HG03558 (cell line): Measurements from ENCODE around the gene SPINT2.
"Not testable (repeated sequence)": the region's sequence is repeated elsewhere in the genome, so short reads cannot be mapped to it uniquely, and the experiment has no call there.

Source experiments
- ATAC-seq: cut with Tn5 transposase; IDR thresholded peaks from one replicate; pipeline ENCODE4 v1.9.1; 2021; ENCODE audit warnings: moderate number of reproducible peaks; ENCODE audit not compliant: unreplicated experiment; ENCODE audit errors: extremely low read depth

Gene SPINT2

DNA sequence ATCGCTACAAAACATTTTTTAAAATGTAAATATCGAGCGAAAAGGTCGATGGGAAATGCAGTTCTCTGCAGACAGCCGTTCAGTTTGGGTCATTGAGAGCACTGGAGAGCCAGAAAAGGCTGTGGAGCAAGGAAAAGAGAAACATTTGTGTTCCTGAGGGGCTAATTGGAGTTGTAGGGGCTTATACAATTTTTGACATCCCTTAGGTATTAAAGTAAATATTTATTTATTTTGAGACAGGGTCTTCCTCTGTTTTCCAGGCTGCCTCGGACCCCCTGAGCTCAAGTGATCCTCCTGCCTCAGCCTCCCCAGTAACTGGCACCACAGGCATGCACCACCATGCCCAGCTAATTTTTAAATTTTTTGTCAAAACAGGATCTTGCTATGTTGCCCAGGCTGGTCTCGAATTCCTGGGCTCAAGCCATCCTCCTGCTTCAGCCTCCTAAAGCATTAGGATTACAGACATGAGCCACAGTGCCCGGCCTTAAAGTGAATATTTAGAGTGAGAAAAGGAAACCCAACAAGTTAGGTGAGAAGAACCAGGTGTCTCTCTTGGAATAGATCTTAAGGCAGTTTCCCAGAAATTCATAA, 52.2 kb downstream of the SPINT2 start:
- no peak for ATAC-seq

DNA sequence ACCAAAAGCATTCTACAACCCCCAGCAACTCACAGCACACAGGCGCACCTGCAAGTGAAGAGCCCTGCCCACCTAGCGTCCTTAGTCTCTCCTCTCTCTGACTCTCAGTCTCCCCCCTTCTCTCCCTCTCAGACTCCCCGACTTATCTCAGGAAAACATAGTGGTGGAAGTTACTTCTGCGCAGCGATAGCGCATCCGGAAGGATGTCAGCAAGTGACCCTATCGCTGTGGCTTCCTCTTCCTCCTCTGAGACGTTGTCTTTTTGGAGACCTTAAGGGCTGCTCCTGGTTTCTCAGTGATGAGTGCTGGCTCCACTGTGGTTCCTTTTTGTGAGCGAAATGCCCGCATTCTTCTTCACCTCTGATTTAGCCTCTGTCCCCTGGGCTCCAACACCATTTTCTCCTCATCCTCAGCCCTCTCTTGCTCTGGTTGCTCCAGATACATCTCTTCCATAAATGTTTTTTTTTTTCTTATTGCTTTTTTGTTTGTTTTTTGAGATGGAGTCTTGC, 52.8 kb downstream of the SPINT2 start:
- no peak for ATAC-seq

GRCh38 chr19:38318660-38319059, 54.3 kb downstream of the SPINT2 start:
- ATAC-seq, result no peak

DNA sequence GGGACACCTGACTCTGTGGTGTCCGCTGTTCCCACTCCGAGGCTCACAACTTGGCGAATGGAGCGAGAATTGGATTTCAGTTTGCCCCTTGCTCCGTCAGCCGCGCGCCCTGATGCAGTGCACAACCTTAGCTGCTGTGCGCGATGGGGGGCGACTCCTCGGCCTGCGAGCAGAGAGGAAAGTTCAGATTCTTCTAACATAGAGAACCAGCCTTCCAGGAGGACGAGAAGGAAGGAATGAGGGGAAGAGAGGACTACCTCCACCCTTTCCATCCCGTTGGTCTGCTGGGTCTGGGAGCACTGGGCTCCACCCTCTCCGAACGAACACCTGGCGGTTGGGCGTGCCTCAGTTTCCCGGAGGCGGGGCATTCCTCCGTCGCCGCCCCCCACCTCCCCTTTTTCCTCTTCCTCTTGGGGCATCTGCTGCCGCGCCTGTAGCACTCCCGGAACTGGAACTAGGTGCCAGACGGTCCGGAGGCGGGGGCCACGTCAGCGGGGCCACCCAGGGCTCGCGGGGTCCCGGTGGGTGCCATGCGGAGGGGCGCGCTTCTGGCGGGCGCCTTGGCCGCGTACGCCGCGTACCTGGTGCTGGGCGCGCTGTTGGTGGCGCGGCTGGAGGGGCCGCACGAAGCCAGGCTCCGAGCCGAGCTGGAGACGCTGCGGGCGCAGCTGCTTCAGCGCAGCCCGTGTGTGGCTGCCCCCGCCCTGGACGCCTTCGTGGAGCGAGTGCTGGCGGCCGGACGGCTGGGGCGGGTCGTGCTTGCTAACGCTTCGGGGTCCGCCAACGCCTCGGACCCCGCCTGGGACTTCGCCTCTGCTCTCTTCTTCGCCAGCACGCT, 55.3 kb downstream of the SPINT2 start, which contains the start of gene KCNK6:
Gene KCNK6, plus strand, starts transcription at position 425 of the 838 bp plus-strand sequence. Its CDS starts 106 bp downstream, at position 531.
- no peak for ATAC-seq

GRCh38 chr19:38320969-38321339, 56.6 kb downstream of the SPINT2 start:
- ATAC-seq, result no peak

DNA sequence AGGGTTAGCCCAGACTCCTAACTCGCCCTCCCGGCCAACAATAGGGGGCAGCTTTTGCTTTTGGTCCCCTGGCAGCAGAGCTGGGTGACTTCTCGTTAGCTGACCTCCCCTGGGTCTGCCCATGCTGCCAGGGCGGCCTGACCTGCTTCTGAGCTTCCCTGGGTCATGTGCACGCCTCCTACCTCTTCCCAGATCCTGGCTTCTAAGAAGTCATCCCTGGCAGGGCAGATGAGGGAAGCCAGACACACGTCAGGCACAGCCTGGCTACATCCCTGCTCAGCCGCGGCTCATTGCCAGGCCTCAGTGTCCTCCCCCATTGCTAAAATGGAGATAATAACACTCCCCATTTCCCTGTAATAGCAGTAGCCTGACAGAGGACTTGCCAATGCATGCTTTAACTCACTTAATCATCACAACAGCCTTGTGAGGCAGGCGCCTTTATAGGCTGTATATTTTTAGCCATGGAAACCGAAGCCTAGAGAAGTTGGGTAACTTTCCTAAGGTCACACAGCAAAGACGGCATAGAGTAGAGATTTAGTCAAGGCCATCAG, 57.3 kb downstream of the SPINT2 start:
- ATAC-seq, result no peak

- no peak for ATAC-seq
Observed at GRCh38 chr19:38323291-38323690, 58.9 kb downstream of the SPINT2 start.

- no peak for ATAC-seq
Observed at GRCh38 chr19:38324431-38324830, 60.1 kb downstream of the SPINT2 start.

DNA sequence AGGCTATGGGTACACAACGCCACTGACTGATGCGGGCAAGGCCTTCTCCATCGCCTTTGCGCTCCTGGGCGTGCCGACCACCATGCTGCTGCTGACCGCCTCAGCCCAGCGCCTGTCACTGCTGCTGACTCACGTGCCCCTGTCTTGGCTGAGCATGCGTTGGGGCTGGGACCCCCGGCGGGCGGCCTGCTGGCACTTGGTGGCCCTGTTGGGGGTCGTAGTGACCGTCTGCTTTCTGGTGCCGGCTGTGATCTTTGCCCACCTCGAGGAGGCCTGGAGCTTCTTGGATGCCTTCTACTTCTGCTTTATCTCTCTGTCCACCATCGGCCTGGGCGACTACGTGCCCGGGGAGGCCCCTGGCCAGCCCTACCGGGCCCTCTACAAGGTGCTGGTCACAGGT, 62.2 kb downstream of the SPINT2 start:
- ATAC-seq, result no peak

DNA sequence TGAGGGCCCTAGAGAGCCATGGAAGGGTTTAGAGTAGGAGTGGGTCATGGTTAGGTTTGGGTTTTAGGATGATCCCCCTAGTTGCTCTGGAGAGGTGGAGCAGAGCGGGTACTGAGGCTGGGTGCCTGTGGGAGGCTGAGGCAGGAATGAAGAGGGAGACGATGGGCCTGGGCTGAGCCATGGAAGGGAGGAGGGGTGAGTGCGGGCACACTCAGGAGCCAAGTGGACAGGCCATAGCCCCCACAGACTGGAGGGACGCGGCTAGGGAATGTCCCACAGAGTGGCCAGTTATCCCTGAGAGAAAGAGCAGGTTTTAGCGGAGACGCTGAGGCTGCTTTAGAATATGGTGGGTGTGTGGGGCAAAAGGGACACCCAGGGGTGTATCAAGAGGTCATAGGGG, 65.3 kb downstream of the SPINT2 start:
- ATAC-seq, result no peak

- ATAC-seq, result no peak
Observed at GRCh38 chr19:38331728-38332127, 67.4 kb downstream of the SPINT2 start.

DNA sequence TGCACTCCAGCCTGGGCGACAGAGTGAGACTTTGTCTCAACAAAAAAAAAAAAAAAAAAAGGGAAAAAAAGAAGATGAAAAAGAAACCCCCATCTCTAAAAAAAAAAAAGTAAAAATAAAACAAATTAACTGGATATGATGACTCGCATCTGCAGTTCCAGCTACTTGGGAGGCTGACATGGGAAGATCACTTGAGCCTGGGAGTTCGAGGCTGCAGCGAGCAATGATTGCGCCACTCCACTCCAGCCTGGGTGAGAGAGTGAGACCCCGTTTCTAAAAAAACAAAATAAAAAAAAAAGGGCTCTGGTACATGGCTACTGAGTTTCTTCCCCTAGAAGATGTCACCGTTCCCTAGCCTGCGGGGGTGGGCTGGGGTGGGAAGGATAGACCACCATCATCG, 68.9 kb downstream of the SPINT2 start:
- no peak for ATAC-seq

GRCh38 chr19:38335949-38336637, 71.7 kb downstream of the SPINT2 start:
- no peak for ATAC-seq

GRCh38 chr19:38336638-38337359, 72.4 kb downstream of the SPINT2 start:
- no peak for ATAC-seq

- no peak for ATAC-seq
Observed at GRCh38 chr19:38337360-38337653, 72.9 kb downstream of the SPINT2 start.

- not testable (repeated sequence) for ATAC-seq
Observed at GRCh38 chr19:38339011-38339410, 74.6 kb downstream of the SPINT2 start.

- ATAC-seq, result no peak
Observed at GRCh38 chr19:38340927-38341326, 76.6 kb downstream of the SPINT2 start.
